ENCODE results near the gene TXNDC8. TPM values are rescaled to one million over a fixed set of nuclear protein-coding genes. Genes with fewer than 3 reads are reported as not detected.

TXNDC8 gene
- total and polyA plus RNA-seq, 2 of the 13 experiments (the other 11 are each of a cell fraction or from before 2014, with no cell fraction given): not detected

DNA sequence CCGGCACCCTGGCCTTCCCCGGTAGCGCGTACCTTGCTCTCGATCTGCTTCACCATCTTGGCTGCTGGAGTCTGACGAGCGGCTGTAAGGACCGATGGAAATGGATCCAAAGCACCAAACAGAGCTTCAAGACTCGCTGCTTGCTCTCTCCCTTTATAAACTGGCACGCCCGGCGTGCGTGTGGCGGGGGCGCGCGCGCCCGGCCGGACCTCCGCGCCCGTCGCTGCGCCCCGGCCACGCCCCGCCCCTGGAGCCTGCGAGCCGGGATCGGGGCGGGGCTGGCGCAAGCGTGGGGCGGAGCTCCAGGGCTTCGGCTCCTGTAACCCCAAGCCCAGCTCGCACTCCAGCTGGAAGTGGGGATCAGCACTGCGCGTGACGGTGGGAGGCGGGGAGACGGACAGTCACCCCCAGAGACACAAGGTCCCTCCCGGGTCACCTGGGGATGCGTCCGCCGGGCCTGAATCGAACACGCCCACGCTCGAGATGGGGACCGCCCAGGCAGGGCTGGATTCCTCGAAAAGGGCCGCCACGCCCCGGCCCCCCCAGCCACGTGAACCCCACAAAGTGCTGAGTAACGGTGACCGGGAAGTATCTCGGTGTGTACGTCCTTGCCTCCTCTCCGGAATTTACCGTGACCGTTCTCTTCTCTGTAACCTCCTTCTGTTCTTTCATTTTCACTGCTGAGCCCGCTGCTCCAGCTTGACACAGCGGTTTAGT, 81.1 kb downstream of the TXNDC8 start, which contains the start of gene TXN (continued):
- TF ChIP-seq, protein P1, sequence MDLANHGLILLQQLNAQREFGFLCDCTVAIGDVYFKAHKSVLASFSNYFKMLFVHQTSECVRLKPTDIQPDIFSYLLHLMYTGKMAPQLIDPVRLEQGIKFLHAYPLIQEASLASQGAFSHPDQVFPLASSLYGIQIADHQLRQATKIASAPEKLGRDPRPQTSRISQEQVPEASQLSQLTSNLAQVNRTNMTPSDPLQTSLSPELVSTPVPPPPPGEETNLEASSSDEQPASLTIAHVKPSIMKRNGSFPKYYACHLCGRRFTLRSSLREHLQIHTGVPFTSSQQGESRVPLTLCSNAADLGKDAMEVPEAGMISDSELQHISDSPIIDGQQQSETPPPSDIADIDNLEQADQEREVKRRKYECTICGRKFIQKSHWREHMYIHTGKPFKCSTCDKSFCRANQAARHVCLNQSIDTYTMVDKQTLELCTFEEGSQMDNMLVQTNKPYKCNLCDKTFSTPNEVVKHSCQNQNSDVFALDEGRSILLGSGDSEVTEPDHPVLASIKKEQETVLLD (CRISPR knock-in tag; IDR thresholded peaks at IDR 0.05; ENCODE audit: low read depth): 0 out of 2 replicates have a peak, but pooled peaks have one; percentile 36
- TF ChIP-seq ZNF530 (CRISPR knock-in tag; IDR thresholded peaks at IDR 0.05; ENCODE audit: low read depth) (no peak), CEBPB (IDR thresholded peaks at IDR 0.05; ENCODE audit: borderline replicate concordance, low read depth, low read length) (no peak), HMG20A (CRISPR knock-in tag; IDR thresholded peaks at IDR 0.05; ENCODE audit: borderline replicate concordance) (no peak), ZNF333 (CRISPR knock-in tag; IDR thresholded peaks at IDR 0.05; ENCODE audit: borderline replicate concordance) (no peak), ZNF850 (CRISPR knock-in tag; conservative IDR thresholded peaks at IDR 0.05) (no peak), MTA1 (CRISPR knock-in tag; IDR thresholded peaks at IDR 0.05; ENCODE audit: borderline replicate concordance) (no peak; the same call in 1 of the 2 replicates), CC2D1A (CRISPR knock-in tag; IDR thresholded peaks at IDR 0.05) (no peak), KLF16 (CRISPR knock-in tag; IDR thresholded peaks at IDR 0.05) (peak in 1 of 2 experiments; percentile 57; a peak in 1 of 4 replicates), DPF2 (CRISPR knock-in tag; IDR thresholded peaks at IDR 0.05; ENCODE audit: borderline replicate concordance, low read depth) (no peak), ZKSCAN5 (CRISPR knock-in tag; IDR thresholded peaks at IDR 0.05) (no peak)
- TF ChIP-seq, protein P2, sequence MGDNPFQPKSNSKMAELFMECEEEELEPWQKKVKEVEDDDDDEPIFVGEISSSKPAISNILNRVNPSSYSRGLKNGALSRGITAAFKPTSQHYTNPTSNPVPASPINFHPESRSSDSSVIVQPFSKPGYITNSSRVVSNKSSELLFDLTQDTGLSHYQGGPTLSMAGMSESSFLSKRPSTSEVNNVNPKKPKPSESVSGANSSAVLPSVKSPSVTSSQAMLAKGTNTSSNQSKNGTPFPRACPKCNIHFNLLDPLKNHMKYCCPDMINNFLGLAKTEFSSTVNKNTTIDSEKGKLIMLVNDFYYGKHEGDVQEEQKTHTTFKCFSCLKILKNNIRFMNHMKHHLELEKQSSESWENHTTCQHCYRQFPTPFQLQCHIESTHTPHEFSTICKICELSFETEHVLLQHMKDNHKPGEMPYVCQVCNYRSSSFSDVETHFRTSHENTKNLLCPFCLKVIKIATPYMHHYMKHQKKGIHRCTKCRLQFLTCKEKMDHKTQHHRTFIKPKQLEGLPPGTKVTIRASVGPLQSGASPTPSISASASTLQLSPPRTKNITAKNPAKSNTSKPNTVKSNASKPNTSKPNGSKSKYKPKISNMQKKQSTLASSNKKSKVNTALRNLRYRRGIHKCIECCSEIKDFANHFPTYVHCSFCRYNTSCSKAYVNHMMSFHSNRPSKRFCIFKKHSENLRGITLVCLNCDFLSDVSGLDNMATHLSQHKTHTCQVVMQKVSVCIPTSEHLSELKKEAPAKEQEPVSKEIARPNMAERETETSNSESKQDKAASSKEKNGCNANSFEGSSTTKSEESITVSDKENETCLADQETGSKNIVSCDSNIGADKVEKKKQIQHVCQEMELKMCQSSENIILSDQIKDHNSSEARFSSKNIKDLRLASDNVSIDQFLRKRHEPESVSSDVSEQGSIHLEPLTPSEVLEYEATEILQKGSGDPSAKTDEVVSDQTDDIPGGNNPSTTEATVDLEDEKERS (CRISPR knock-in tag; IDR thresholded peaks at IDR 0.05): no peak
- TF ChIP-seq, protein P3, sequence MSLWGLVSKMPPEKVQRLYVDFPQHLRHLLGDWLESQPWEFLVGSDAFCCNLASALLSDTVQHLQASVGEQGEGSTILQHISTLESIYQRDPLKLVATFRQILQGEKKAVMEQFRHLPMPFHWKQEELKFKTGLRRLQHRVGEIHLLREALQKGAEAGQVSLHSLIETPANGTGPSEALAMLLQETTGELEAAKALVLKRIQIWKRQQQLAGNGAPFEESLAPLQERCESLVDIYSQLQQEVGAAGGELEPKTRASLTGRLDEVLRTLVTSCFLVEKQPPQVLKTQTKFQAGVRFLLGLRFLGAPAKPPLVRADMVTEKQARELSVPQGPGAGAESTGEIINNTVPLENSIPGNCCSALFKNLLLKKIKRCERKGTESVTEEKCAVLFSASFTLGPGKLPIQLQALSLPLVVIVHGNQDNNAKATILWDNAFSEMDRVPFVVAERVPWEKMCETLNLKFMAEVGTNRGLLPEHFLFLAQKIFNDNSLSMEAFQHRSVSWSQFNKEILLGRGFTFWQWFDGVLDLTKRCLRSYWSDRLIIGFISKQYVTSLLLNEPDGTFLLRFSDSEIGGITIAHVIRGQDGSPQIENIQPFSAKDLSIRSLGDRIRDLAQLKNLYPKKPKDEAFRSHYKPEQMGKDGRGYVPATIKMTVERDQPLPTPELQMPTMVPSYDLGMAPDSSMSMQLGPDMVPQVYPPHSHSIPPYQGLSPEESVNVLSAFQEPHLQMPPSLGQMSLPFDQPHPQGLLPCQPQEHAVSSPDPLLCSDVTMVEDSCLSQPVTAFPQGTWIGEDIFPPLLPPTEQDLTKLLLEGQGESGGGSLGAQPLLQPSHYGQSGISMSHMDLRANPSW (CRISPR knock-in tag; IDR thresholded peaks at IDR 0.05; ENCODE audit: borderline replicate concordance): no peak
- TF ChIP-seq, protein P4, sequence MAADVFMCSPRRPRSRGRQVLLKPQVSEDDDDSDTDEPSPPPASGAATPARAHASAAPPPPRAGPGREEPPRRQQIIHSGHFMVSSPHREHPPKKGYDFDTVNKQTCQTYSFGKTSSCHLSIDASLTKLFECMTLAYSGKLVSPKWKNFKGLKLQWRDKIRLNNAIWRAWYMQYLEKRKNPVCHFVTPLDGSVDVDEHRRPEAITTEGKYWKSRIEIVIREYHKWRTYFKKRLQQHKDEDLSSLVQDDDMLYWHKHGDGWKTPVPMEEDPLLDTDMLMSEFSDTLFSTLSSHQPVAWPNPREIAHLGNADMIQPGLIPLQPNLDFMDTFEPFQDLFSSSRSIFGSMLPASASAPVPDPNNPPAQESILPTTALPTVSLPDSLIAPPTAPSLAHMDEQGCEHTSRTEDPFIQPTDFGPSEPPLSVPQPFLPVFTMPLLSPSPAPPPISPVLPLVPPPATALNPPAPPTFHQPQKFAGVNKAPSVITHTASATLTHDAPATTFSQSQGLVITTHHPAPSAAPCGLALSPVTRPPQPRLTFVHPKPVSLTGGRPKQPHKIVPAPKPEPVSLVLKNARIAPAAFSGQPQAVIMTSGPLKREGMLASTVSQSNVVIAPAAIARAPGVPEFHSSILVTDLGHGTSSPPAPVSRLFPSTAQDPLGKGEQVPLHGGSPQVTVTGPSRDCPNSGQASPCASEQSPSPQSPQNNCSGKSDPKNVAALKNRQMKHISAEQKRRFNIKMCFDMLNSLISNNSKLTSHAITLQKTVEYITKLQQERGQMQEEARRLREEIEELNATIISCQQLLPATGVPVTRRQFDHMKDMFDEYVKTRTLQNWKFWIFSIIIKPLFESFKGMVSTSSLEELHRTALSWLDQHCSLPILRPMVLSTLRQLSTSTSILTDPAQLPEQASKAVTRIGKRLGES (CRISPR knock-in tag; IDR thresholded peaks at IDR 0.05; ENCODE audit: borderline replicate concordance): 0 out of 2 replicates have a peak, but pooled peaks have one; percentile 18
- TF ChIP-seq, protein P5, sequence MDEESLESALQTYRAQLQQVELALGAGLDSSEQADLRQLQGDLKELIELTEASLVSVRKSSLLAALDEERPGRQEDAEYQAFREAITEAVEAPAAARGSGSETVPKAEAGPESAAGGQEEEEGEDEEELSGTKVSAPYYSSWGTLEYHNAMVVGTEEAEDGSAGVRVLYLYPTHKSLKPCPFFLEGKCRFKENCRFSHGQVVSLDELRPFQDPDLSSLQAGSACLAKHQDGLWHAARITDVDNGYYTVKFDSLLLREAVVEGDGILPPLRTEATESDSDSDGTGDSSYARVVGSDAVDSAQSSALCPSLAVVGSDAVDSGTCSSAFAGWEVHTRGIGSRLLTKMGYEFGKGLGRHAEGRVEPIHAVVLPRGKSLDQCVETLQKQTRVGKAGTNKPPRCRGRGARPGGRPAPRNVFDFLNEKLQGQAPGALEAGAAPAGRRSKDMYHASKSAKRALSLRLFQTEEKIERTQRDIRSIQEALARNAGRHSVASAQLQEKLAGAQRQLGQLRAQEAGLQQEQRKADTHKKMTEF (CRISPR knock-in tag; IDR thresholded peaks at IDR 0.05): peak; percentile 53; the same call in 1 of the 2 replicates

Measured in HepG2 (cell line).